C4-2B (cell line): ENCODE data around the gene KIF18B.

ENCODE experiments used
- ZFX ChIP-seq: fragments of 450-650 bp; IDR thresholded peaks from 2 replicates; pipeline ENCODE4 v1.6.1; 2017
- TF ChIP-seq, protein P1 (sequence below): fragments of 450-650 bp; conservative IDR thresholded peaks from 2 replicates; pipeline ENCODE4 v1.5.1; 2017; ENCODE audit warnings: mild to moderate bottlenecking

DNA sequence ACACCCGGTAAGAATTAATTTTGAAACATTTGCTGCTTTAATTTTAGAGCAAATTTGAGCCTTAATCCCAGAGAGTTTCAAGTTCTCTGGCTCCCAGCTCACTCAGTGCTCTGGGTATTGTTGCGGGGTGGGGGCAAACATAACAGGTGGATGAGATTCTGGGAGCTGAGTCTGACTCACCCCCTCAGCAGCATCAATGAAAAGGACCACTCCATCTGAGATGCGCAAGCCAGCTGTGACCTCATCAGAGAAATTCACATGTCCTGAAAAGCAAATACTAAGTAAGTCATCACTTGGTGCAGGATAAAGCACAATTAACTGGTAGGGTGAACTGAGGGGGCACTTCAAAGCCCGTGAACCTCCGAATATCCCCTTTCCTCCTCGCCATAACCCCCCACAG lies 68.2 kb downstream of the KIF18B start:
- TF ChIP-seq, protein P1, sequence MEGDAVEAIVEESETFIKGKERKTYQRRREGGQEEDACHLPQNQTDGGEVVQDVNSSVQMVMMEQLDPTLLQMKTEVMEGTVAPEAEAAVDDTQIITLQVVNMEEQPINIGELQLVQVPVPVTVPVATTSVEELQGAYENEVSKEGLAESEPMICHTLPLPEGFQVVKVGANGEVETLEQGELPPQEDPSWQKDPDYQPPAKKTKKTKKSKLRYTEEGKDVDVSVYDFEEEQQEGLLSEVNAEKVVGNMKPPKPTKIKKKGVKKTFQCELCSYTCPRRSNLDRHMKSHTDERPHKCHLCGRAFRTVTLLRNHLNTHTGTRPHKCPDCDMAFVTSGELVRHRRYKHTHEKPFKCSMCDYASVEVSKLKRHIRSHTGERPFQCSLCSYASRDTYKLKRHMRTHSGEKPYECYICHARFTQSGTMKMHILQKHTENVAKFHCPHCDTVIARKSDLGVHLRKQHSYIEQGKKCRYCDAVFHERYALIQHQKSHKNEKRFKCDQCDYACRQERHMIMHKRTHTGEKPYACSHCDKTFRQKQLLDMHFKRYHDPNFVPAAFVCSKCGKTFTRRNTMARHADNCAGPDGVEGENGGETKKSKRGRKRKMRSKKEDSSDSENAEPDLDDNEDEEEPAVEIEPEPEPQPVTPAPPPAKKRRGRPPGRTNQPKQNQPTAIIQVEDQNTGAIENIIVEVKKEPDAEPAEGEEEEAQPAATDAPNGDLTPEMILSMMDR = no peak
- no peak for TF ChIP-seq ZFX
